Muscle layer of colon (tissue), 2 donors: ENCODE data around the gene CPXM1.

ENCODE experiments used
- H3K27ac ChIP-seq: one replicate; pipeline ENCODE4 v1.7.0; 2013; ENCODE audit warnings: low read depth, mild to moderate bottlenecking, low read length, moderate library complexity
- H3K27me3 ChIP-seq, 2 donors: one replicate each; pipeline ENCODE4 v1.7.0; 2013; ENCODE audit warnings: low read length in 2 of 2, mild to moderate bottlenecking in 2 of 2; ENCODE audit not compliant: insufficient read depth in 2 of 2, control insufficient read depth in 1 of 2
- H3K36me3 ChIP-seq: one replicate; pipeline ENCODE4 v1.7.0; 2013; ENCODE audit warnings: mild to moderate bottlenecking, low read length; ENCODE audit not compliant: insufficient read depth
- H3K4me1 ChIP-seq: one replicate; pipeline ENCODE4 v1.7.0; 2013; ENCODE audit warnings: mild to moderate bottlenecking, low read length; ENCODE audit not compliant: insufficient read depth
- H3K4me3 ChIP-seq, 2 donors: one replicate each; pipeline ENCODE4 v1.7.0; 2013; ENCODE audit warnings: low read length in 2 of 2, low read depth in 1 of 2, mild to moderate bottlenecking in 1 of 2, moderate library complexity in 1 of 2
- H3K9ac ChIP-seq: one replicate; pipeline ENCODE4 v1.7.0; 2013; ENCODE audit warnings: low read length
- H3K9me3 ChIP-seq: one replicate; pipeline ENCODE4 v1.7.0; 2013; ENCODE audit warnings: mild to moderate bottlenecking, low read length
- donor health status: abdominal sarcoma.
- donor health status: Adenocarcinoma of cecum.

The CPXM1 gene

DNA sequence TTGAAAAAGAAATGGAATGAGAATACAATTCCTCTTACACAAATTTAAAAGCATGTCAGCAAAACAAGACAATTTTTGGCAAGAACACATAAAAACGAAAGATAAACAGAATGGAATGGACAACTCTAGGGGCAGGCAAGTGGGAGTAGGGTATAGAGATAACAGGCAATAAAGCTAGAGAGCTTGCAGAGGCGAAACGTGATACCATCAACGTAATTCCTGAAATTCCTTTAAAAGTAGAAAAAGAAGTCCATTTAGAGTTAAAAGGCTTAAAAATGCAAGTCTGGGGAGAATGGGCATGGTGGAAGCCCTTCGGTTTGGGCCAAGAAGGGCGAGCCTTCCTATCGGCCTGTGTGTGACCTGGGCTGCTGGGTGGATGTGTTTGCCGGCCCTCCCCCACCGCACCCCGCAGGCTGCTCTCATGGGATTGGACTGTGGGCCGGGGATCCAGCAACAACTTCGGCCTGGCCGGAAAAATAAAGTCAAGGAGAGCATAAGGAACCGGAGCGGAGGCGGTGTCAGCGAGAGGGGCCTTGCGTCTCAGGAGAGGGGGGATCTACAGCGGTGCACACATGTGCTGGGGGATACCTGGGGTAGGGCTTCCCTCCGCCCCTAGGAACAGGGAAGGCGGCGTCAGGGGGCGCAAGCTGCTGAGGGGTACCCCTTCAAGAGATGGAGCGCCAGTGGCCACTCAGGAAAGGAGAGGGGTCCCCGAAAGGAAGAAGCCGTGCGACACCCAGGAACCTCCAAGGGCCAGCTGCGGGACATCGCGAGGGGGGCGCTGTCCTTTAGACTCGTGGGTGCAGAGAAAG, 19.9 kb upstream of the CPXM1 start:
- no peak overlapping the region for H3K4me3 ChIP-seq
- no peak overlapping the region for H3K27ac ChIP-seq
- H3K36me3 ChIP-seq: no peaks in the 10 kb centered on the region
- peaks cover 0 to 21% of the 10 kb centered on the region in 2 donors for H3K27me3 ChIP-seq
- no peaks in the 10 kb centered on the region for H3K9me3 ChIP-seq
- no peaks in the 10 kb centered on the region for H3K4me1 ChIP-seq
- H3K9ac ChIP-seq: no peak overlapping the region

DNA sequence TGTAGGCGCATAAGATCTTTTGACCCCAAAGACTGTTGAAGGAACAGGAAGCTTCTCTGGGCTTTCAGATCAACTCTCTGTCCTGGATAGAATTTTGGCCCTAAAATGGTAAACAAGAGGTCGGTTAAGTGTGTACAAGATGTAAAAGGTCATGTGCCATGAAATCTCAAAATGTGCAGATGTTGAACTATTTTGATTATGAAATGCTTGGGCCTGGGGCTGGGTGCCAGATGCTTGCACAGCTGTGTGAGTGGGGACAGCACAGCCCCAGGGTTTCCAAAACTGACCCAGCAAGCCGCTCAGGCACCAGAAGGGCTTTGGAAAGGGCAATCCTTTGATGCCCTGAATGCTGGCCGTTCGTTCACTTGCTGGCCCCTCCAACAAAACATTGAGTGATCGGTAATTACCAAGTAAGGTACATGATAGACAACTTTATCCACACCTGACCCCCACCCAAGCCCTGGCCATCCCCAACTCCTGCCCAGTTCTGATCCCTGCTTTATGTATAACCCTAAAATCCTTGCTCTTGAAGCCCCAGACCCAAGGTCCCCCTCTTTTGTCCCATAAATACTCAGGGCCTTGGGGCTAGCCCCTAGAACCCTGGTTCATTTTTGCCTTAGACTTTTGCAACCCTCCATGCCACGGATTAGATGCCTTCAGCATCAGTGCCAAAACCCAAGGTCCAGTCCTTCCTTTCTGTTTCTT, 17.6 kb upstream of the CPXM1 start:
- H3K4me1 ChIP-seq: no peaks in the 10 kb centered on the region
- H3K27me3 ChIP-seq: peaks cover 0 to 21% of the 10 kb centered on the region in 2 donors
- H3K9ac ChIP-seq: no peak overlapping the region
- H3K9me3 ChIP-seq: no peaks in the 10 kb centered on the region
- H3K36me3 ChIP-seq: no peaks in the 10 kb centered on the region
- no peak overlapping the region for H3K27ac ChIP-seq
- H3K4me3 ChIP-seq: no peak overlapping the region

DNA sequence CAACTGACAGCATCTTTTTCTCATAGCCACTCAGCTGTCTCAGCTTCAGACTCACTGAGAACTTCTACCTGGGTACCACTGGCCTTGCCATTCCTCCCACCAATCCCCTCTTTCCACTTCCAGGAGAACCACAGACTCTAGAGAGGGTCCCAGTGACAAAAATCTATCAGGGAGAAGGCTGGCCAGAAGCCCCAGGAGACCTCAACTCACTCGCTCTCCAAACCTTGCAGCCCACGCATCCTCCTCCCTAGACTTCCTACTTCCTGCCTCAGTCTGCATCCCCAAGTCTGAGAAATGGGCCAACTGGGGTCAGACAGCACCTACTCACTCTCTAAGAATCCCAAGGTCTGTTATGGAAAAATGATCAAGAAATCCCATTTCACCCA, 16.9 kb upstream of the CPXM1 start:
- Histone ChIP-seq H3K27ac (no peak overlapping the region), H3K9ac (no peak overlapping the region), H3K27me3 (peaks cover 0 to 21% of the 10 kb centered on the region in 2 donors), H3K4me1 (no peaks in the 10 kb centered on the region), H3K4me3 (no peak overlapping the region), H3K36me3 (no peaks in the 10 kb centered on the region), H3K9me3 (no peaks in the 10 kb centered on the region)

DNA sequence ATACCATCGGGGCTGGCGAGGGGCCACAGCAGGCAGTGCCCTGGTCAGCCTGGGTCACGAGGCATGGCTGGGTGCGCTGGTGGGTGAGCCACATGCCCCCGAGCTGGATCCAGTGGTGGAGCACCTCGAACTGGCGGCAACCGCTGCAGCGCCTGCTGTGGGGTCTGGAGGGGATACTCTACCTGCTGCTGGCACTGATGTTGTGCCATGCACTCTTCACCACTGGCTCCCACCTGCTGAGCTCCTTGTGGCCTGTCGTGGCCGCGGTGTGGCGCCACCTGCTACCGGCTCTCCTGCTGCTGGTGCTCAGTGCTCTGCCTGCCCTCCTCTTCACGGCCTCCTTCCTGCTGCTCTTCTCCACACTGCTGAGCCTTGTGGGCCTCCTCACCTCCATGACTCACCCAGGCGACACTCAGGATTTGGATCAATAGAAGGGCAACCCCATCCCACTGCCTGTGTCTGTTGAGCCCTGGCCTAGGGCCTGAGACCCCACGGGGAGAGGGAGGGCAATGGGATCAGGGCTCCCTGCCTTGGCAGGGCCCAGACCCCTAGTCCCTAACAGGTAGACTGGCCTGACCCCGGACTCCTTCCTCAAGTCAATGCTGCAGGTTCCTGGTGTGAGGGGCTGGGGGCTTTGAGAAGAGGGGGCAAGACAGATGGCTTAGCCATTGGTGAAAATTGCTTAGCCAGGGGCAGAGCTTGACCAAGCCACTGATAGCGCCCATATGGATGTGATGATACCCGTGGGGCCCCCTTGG, 16.3 kb upstream of the CPXM1 start:
- H3K4me3 ChIP-seq: no peak overlapping the region
- H3K36me3 ChIP-seq: no peaks in the 10 kb centered on the region
- peaks cover 0 to 21% of the 10 kb centered on the region in 2 donors for H3K27me3 ChIP-seq
- no peaks in the 10 kb centered on the region for H3K9me3 ChIP-seq
- no peak overlapping the region for H3K9ac ChIP-seq
- H3K27ac ChIP-seq: no peak overlapping the region
- H3K4me1 ChIP-seq: no peaks in the 10 kb centered on the region

DNA sequence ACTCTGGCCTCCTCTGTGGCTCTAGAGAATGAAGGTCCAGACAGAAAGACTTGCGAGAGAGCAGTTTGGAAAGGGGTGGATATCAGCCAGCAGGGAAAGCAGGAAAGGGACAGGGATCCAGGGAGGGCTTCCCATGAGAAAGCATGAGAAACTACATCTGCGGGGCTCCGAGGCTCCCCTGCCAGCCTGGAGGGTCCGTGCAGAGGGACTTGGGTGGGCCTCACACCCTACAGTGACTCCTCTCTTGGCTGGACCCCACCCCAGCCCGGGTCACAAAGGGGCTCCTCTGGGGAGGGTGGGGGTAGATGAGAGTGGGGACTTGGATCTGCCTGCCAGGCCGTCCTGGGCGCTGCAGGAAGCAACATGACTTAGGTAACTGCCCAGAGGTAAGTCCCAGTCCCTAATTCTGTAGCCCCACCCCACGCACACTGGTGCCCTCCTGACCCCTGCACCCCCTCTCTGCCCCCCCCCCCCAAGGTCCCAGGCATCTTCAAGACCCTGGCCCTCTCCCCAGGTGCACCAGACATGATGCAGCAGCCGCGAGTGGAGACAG, 15.7 kb upstream of the CPXM1 start, which contains the start of gene TMEM239:
Gene TMEM239 (plus strand): TSS at position 335 of the 553 bp plus-strand sequence. CDS start 191 bp downstream, at position 526.
- no peak within 1 kb of the TSS for H3K27ac ChIP-seq
- H3K4me1 ChIP-seq: no peaks in the 10 kb centered on the region
- no peak within 1 kb of the TSS for H3K9ac ChIP-seq
- no peaks in the 10 kb centered on the region for H3K36me3 ChIP-seq
- no peak within 1 kb of the TSS for H3K4me3 ChIP-seq
- H3K27me3 ChIP-seq: peaks cover 0 to 17% of the 10 kb centered on the region in 2 donors
- no peaks in the 10 kb centered on the region for H3K9me3 ChIP-seq

DNA sequence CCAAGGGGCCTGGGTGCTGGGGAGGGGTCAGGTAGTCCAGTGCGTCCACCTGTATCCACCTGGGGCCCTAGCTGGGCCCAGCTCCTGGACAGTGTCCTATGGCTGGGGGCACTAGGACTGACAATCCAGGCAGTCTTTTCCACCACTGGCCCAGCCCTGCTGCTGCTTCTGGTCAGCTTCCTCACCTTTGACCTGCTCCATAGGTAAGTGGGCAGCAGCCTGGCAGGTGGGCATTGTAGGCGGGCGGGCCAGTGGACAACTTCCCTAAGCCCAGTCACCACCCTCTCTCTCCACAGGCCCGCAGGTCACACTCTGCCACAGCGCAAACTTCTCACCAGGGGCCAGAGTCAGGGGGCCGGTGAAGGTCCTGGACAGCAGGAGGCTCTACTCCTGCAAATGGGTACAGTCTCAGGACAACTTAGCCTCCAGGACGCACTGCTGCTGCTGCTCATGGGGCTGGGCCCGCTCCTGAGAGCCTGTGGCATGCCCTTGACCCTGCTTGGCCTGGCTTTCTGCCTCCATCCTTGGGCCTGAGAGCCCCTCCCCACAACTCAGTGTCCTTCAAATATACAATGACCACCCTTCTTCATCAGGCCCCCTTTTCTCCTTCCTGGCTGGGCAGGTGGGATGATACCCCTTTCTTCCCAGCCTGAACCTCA, 14.9 kb upstream of the CPXM1 start:
- H3K36me3 ChIP-seq: no peaks in the 10 kb centered on the region
- no peak overlapping the region for H3K4me3 ChIP-seq
- no peak overlapping the region for H3K9ac ChIP-seq
- H3K27ac ChIP-seq: no peak overlapping the region
- no peaks in the 10 kb centered on the region for H3K4me1 ChIP-seq
- H3K9me3 ChIP-seq: no peaks in the 10 kb centered on the region
- H3K27me3 ChIP-seq: peaks cover 0 to 9% of the 10 kb centered on the region in 2 donors

DNA sequence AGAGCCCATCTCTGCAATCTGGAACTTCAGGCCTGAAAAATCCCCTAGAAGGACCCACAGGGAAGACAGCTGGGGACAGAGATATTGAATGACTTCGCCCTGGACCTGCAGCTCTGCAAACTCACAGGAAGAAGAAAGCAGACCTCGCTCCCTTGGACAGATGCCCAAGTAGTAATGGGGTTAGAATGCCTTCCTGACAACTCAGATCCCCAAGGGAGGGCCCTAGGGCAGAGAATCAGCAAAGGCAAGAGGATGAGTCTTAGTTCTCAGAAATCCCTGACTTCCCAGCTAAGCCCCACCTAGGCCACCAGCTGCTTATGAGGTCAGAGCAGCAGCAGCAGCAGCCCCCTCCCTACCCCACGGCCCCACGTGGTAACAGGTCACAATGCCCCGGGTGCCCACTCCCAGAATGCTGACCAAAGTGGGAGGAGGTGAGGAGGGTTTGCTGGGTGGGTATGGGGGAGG, 14.2 kb upstream of the CPXM1 start, which contains the start of gene C20orf141:
Gene C20orf141 (plus strand): TSS at position 401 of the 465 bp plus-strand sequence. CDS start 198 bp downstream, outside the sequence.
- H3K4me1 ChIP-seq: no peaks in the 10 kb centered on the region
- H3K4me3 ChIP-seq: no peak within 1 kb of the TSS
- H3K27me3 ChIP-seq: peaks cover 0 to 2% of the 10 kb centered on the region in 2 donors
- H3K27ac ChIP-seq: no peak within 1 kb of the TSS
- no peaks in the 10 kb centered on the region for H3K9me3 ChIP-seq
- H3K36me3 ChIP-seq: no peaks in the 10 kb centered on the region
- H3K9ac ChIP-seq: no peak within 1 kb of the TSS

DNA sequence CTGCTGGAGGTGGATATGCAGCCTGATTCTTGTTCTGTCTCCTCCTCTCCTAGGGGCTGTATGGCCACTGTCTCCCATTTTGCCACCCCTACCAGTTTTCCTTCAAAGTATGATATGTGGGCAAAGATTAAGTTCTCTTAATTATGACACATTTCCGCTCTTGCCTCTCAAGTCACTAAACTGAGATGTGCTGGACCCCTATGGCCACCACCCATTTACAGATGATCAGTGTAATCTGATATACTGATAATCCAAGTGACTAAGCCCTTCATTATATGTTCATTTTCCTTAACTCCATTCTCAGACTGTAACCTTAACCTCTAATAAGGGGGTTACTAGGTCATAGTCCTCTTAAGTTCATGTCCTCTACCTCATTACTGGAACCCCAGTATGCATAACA, 13.6 kb upstream of the CPXM1 start:
- H3K27me3 ChIP-seq: no peaks in the 10 kb centered on the region
- no peak overlapping the region for H3K4me3 ChIP-seq
- no peaks in the 10 kb centered on the region for H3K9me3 ChIP-seq
- no peak overlapping the region for H3K27ac ChIP-seq
- no peaks in the 10 kb centered on the region for H3K36me3 ChIP-seq
- H3K4me1 ChIP-seq: no peaks in the 10 kb centered on the region
- H3K9ac ChIP-seq: no peak overlapping the region

DNA sequence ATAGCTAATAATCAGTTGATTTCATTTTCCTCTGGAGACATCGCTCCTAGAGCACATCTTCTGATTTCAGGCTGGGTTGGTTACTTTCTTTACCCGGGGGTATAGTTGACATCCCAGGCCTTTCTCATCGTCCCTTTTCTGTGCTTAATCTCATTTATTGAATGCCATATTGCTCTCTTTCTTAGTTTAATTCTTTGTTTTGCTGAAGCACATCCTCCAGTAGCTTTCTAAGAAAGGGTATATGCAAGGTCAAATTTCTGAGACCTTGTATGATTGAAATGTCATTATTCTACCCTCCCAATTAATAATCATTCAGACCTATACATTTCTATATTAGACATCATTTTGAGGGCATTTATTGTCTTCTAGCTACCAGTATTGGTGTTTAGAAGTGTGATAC, 11.8 kb upstream of the CPXM1 start:
- H3K27ac ChIP-seq: no peak overlapping the region
- H3K9me3 ChIP-seq: no peaks in the 10 kb centered on the region
- H3K4me1 ChIP-seq: no peaks in the 10 kb centered on the region
- H3K9ac ChIP-seq: no peak overlapping the region
- no peaks in the 10 kb centered on the region for H3K36me3 ChIP-seq
- peaks cover 0 to 8% of the 10 kb centered on the region in 2 donors for H3K27me3 ChIP-seq
- no peak overlapping the region for H3K4me3 ChIP-seq

DNA sequence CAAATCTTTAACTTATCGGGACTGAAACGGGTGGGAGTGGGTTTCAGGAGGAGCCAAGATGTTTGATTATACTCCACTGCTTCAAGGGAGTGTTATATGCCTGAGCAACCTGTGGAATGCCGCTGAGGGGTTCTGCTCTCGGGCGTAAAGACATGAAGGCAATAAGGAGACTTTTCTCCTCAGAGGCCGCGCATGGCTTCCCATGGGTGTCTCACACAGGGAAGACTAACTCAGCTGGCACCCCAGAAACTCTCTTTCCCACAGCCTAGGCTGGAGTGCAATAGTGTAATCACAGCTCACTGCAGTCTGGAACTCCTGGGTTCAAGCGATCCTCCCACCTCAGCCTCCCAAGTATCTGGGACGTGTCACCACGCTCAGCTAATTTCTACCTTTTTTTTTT, 9.3 kb upstream of the CPXM1 start:
- Histone ChIP-seq H3K4me1 (no peaks in the 10 kb centered on the region), H3K36me3 (no peaks in the 10 kb centered on the region), H3K9me3 (no peaks in the 10 kb centered on the region), H3K9ac (no peak overlapping the region), H3K27me3 (peaks cover 0 to 22% of the 10 kb centered on the region in 2 donors), H3K27ac (no peak overlapping the region), H3K4me3 (no peak overlapping the region)
